Measurements from ENCODE around the gene SLC13A4.

DNA sequence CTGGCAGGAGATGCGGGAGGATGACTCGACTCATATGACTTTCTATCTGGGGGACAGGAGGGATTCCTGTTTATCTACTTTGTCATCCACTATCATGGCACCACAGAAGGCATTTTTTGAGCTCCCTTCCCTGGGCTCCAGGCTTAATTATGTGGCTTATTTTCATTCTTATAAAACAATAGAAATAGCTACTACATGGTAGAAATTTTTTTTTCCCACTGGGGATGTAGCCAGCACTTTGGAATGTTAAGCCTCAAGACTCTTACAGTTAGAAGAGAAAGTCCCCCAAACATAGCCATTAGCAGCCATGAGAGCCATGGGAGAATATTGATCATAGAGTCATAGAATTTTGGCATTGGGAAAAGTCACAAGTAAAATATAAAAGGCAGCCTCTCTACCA is 35.3 kb upstream of the SLC13A4 start:
- no peak for TF ChIP-seq CTCF (conservative IDR thresholded peaks at IDR 0.05 in 1 of 2, IDR thresholded peaks at IDR 0.05 in 1 of 2; ENCODE audit: extremely low read depth in 1 of 2, insufficient read depth in 1 of 2, low read depth in 1 of 2, low read length in 2 of 2)
- no peak for TF ChIP-seq EZH2 (IDR thresholded peaks at IDR 0.05; ENCODE audit: borderline replicate concordance, low read length)
